ENCODE measurements around the gene ALPK1.

GRCh38 chr4:112423591-112423990 is 126.4 kb downstream of the ALPK1 start:
- TF ChIP-seq CTCF (conservative IDR thresholded peaks at IDR 0.05) (no peak), ZFX (IDR thresholded peaks at IDR 0.05) (no peak)

All from C4-2B (cell line).